HG03095 (cell line): ENCODE data around the gene GREB1.

Experiments
- ATAC-seq: cut with Tn5 transposase; IDR thresholded peaks from one replicate; pipeline ENCODE4 v1.9.1; 2021; ENCODE audit warnings: moderate library complexity; ENCODE audit not compliant: unreplicated experiment

Gene GREB1

DNA sequence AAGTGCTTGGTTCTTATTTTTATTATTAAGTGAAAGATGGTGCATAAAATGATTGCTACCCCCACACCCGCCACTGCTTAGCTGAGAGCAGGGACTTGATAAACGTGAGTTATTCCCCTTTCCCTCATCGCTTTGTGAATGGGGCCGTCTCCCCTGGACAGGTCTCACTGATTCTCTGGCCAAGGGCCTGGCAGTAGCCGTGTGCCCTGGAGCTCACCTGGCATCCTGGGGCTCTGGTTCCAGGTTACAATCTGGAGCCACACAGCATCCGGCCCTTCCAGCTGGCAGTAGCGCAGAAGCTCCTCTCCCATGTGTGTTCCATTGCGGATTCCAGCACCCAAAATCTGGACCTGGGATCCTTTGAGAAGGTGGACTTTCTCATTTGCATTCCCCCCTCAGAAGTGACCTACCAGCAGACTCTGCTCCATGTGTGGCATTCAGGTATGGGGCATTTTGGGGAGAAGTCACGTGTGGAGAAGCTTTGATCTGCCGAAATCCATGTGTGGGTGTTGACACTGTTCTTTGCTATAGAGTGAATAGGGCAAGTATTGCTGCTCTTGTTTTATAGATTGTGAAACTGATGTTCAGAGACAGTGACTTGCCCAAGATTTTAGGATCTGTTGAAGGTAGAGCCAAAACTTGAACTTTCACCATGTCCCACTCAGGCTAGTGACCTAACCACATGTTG is 63.8 kb downstream of the GREB1 start:
- ATAC-seq = no peak

DNA sequence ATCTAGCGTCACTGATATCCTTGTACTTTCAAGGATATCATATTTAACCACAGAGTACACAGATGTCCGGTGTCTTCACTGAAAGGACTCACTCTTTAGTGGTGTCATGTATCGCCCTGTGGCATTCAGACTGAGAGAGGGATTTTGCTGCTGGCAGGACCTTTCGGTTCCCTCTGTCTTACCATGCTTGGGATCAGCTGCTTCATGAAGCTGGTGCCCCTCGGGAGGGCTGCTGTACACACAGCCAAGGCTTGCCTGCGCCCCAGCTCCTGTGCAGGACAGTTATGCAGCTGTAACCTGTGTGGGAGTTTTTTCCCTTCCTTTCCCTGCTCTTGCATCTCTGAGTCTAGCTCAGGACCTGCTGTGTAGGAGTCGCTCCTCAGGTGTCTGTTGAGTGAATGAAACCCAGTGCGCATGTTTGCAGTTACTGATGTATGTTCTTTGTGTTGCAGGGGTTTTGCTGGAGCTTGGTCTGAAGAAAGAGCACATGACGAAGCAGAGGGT is 64.4 kb downstream of the GREB1 start:
- no peak for ATAC-seq

DNA sequence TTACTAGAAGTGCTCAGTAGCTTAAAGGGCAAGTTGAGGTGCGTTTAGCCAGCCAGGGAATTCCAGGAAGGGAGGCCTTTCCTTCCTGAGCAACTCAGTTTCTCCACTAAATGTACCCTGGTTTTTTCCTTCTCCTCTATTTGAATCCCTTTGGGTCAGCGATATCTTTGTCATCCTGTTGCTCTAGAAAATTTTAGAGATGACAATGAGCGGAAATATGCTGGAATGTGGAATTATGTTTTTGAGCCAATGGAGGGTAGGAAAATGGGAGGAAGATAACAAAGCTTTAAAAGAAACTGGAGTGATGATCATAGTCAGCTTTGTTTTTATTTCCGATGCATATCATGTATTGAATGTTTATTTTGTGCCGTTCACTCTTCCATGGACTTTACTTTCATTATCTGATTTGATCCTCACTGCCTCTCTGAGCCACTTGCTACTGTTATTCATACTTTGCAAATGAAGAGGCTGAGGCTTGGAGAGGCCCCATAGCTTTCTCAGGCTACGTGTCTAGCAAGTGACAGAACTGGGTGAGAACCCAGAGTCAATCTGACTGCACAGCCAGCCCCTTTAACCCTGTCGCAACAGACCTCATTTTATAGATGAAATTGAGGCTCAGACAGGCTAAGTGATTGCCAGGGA is 68.8 kb downstream of the GREB1 start:
- ATAC-seq = no peak

GRCh38 chr2:11610624-11611242 is 76.9 kb downstream of the GREB1 start:
- no peak for ATAC-seq

DNA sequence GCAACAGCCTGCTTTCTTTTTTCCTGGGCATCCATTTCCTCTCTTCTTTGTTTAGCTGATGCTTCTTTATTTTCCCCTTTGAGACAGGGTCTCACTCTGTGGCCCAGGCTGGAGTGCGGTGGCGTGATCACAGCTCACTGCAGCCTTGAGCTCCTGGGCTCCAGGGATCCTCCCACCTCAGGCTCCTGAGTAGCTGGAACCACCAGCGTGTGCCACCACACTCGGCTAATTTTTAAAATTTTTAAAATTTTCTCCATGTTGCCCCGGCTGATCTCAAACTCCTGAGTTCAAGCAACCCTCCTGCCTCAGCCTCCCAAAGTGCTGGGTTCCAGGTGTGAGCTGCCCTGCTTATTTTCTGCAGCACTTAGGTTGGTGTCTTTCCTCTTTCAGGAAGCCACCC is 77.4 kb downstream of the GREB1 start:
- no peak for ATAC-seq

- no peak for ATAC-seq
Measured at GRCh38 chr2:11612553-11613215, 78.8 kb downstream of the GREB1 start.

GRCh38 chr2:11613297-11613696 is 79.5 kb downstream of the GREB1 start:
- ATAC-seq = no peak

GRCh38 chr2:11615209-11615608 is 81.4 kb downstream of the GREB1 start:
- ATAC-seq = no peak

DNA sequence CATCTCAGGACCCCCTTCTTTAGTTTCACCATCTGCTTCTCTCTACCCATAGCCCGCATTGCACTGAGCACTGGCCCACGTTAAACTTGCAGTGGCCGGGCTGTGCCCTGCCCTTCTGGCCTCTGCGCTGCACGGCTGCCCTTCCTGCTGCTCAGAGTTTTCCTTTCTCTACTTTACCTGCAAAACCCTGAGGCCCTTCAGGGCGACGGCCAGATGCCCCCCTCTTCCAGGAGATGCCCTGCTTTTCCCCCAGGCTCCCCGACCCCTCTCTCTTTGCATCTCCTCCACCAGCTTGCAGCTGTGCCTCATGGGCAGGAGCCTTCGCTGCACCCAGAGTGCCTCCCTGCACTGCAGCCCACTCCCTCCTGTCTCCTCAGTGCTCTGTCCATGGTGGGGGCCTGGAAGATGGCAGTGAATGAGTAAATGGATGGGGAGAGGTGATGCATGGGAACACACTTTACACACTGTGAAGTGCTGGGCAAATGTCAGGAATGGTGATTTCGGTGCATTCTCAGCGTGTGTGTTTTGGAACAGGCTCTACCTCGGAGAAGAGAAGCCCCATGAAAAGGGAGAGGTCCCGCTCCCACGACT is 82.3 kb downstream of the GREB1 start:
- no peak for ATAC-seq

DNA sequence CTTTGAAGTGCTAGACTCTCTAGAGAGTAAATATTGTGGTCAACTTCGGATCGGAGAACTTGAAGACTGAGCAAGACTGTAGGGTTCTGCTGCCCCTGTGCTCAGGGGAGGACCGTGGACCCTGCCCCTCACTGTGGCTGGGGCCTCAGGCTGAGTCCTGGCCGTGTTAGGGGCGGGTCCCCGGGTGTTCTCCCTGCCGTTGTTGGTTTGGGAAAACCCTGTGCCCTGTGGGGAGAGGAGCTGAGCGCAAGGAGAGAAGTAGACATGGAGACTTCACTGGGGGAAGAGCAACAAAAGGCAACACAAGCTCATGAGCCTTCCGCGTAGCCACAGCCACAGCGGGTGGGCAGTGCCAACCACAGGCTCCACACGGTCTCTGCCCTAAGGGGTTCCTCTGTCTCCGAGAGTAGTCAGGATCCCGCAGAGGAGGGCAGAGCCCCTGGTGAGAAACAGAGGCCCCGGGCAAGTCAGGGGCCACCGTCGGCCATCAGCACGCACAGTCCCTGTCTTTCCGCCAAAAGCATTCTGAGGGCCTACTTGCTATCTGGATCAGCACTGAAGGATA is 83.1 kb downstream of the GREB1 start:
- no peak for ATAC-seq

DNA sequence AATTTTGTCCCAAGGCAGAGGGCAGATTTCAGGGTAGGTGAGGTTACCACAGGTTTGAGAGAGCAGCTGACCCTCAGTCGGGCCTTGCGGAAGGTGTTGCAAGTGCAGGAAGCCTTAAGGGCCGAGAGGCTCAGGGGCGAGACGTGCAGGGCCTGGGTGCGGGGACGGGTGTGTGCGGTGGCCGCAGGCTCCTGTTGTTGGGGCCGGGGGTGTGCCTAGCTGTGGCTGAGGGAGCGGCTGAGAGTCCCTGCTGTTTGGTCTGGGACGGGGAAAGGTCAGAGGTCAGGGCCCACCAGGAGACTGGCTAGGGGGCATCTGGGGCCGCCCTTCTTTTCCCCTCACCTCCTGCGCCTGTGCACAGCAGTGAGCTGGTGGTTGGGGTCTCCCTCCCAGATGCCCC is 83.7 kb downstream of the GREB1 start:
- ATAC-seq = no peak

- ATAC-seq = no peak
Measured at GRCh38 chr2:11617984-11618707, 84.3 kb downstream of the GREB1 start.

GRCh38 chr2:11618708-11619062 is 84.8 kb downstream of the GREB1 start:
- no peak for ATAC-seq

- no peak for ATAC-seq
Measured at GRCh38 chr2:11621410-11621809, 87.6 kb downstream of the GREB1 start.

DNA sequence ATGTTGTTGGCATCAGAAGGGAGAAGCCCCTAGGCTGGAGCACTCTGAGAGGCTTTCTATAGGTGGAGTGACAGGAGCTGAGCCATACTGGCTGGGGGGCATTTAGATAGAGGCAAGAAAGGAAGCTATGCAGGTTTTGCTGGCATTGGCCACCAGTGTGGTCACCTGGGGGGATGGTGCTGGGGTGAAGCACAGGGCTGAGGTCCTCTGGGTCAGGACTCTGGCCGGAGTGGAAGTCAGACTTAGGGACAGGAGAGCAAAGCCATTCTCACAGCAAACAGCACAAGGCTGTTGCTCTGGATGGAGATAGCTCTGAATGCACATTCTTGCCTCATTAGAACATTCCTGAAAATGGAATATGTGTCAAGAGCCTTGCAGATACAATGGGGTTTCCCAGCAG is 88.8 kb downstream of the GREB1 start:
- no peak for ATAC-seq

DNA sequence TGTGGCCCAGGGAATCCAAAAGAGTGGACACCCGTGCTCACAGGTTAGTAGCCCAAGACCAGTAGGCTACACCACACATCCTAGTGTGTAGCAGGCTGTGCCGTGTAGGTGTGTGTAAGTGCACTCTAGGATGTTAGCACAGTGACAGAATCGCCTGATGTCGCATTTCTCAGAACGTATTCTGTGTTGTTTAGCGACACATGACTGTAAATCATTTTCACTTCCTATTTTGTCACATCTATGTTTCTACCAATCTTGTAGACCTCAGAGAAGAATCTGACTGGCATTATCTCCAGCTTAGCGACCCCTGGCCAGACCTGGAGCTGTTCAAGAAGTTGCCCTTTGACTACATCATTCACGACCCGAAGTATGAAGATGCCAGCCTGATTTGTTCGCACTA is 91.0 kb downstream of the GREB1 start:
- no peak for ATAC-seq

- no peak for ATAC-seq
Measured at GRCh38 chr2:11625671-11626070, 91.8 kb downstream of the GREB1 start.

DNA sequence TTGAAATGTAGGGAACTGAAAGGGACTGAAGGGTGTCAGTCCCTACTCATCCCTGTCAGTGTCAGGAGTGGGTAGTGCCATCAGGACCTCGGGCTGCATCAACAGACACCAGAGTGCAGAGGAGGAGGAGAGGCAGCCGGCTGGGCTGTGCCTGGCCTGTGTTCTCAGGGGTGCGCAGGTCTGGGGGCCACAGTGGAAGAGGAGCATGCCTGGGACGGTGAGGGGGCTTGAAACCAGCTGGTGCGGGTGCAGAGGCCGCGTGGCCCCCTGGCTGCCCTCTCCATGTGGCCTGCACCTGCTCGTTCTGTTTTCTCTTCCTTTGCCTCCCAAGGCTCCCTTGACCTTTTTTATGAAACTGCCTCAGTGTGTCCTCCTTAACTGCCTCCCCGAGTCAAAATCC is 94.8 kb downstream of the GREB1 start:
- no peak for ATAC-seq

DNA sequence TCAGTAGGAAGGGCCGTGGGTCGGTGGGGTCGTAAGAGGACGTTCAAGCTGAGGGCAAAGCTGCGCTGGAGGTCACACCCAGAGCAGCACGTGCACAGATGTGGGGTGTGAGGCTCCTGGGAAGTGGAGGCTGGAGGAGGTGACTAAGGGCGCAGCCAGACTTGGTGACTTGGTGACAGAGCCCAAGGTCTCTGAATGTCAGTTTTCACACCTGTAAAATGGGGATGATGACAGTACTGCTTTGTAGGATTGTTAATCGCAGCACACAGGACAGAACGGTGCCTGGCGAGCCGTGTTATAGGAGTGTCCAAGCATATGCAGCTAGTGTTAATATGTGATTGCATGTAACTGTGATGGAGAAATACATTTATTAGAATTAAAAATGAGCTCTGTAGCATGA is 95.4 kb downstream of the GREB1 start:
- ATAC-seq = no peak

DNA sequence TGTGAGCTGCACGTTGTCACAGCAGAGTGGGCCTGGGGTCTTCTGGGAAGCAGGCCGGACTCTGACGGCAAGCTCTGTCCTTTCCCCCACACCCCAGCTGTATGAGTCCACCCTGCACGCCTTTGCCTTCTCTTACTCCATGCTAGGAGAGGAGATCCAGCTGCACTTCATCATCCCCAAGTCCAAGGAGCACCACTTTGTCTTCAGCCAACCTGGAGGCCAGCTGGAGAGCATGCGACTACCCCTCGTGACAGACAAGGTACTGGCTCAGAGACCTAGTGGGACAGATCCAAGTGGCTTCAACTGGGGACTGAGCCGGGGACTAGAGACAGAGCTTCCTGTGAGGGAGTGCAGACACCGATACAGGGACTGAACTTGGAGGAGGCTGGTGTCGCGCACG is 96.0 kb downstream of the GREB1 start:
- ATAC-seq = no peak
